ENCODE measurements around the gene DACH1.

Gene DACH1

GRCh38 chr13:71399631-71400215, 467.3 kb downstream of the DACH1 start:
- DNase-seq (ENCODE audit: low read depth), result no peak
- no peak overlapping the region for H3K4me3 ChIP-seq (ENCODE audit: low read depth, low read length)
- no peak for TF ChIP-seq CTCF (IDR thresholded peaks at IDR 0.05; ENCODE audit: control insufficient read depth, extremely low read depth, insufficient read depth)

GRCh38 chr13:71396149-71396548, 470.9 kb downstream of the DACH1 start:
- H3K4me3 ChIP-seq (ENCODE audit: low read depth, low read length), result no peak overlapping the region
- no peak for DNase-seq (ENCODE audit: low read depth)
- TF ChIP-seq CTCF (IDR thresholded peaks at IDR 0.05; ENCODE audit: control insufficient read depth, extremely low read depth, insufficient read depth), result no peak

DNA sequence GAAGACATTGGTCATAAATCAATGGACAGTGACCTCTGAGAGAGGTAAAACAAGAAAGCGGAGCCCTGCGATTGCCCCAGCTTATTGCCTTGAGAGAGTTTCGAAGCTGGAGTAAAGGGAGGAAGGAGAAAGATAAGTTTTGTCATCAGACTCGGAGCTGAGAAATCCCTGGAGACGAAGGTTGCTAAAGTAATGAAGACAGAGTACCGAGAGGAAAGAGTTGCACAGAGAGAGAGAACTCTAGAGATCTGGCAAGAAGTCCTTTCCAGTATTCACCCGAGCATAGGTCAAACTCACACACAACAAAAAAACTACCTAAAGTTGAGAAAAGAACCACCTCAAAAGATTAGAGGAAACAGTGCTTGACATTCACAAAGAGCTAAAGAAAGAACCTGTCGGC, 472.0 kb downstream of the DACH1 start:
- TF ChIP-seq CTCF (IDR thresholded peaks at IDR 0.05; ENCODE audit: control insufficient read depth, extremely low read depth, insufficient read depth), result no peak
- DNase-seq (ENCODE audit: low read depth), result no peak

DNA sequence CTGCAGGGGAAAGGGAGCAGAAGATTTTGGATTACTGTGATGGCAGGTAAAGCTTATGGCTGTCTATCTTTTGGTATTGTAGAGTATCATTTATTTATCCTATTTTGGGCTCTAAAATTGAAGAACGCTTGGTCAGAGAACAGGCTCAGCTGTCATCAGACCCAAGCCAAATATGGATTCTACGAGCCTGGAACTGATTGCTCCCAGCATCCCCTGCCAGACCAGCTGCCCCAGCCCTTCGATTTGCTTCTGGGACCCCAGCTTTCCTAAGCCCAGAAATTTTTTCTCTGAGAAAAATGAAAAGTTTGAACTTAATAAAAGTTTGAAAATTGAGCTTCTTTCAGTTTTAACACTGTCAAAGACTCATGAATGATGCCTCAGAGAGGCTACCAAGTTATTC, 472.8 kb downstream of the DACH1 start:
- TF ChIP-seq CTCF (IDR thresholded peaks at IDR 0.05; ENCODE audit: control insufficient read depth, extremely low read depth, insufficient read depth), result no peak
- no peak for DNase-seq (ENCODE audit: low read depth)
- H3K4me3 ChIP-seq (ENCODE audit: low read depth, low read length), result no peak overlapping the region

More for the DNA sequence above, 472.0 kb downstream of the DACH1 start:
- no peak overlapping the region for H3K4me3 ChIP-seq (ENCODE audit: low read depth, low read length)
